ENCODE measurements around the gene RCVRN. TPM values are rescaled to one million over a fixed set of nuclear protein-coding genes. Genes with fewer than 3 reads are reported as not detected.

The RCVRN gene
- total and polyA plus RNA-seq, 3 donors from 2014 or later = 0.32 to 0.63 (median 0.50) TPM

- 88 to 90% methylated on average over 7 of the region's 7 CpGs for WGBS, 2 donors
- H3K4me1 ChIP-seq = peaks cover 14% of the 10 kb centered on the region
- H3K27ac ChIP-seq = no peak overlapping the region
- no peak for TF ChIP-seq CTCF (IDR thresholded peaks at IDR 0.05)
- TF ChIP-seq POLR2A (IDR thresholded peaks at IDR 0.05) = no peak
- intact Hi-C loops (cut with DNase I; ENCODE audit: low total_unique reads) = no loop called here
- H3K27me3 ChIP-seq = no peaks in the 10 kb centered on the region
- no peaks in the 10 kb centered on the region for H3K36me3 ChIP-seq (ENCODE audit: low read depth, missing control alignments)
- H3K4me3 ChIP-seq = no peak overlapping the region
- H3K9me3 ChIP-seq = no peaks in the 10 kb centered on the region
- no peak for DNase-seq
Observed at GRCh38 chr17:9934331-9934730, 29.3 kb upstream of the RCVRN start.

- Histone ChIP-seq H3K36me3 (ENCODE audit: low read depth, missing control alignments) (no peaks in the 10 kb centered on the region), H3K9me3 (no peaks in the 10 kb centered on the region), H3K27ac (no peak overlapping the region), H3K4me3 (no peak overlapping the region), H3K27me3 (no peaks in the 10 kb centered on the region), H3K4me1 (peaks cover 10% of the 10 kb centered on the region)
- TF ChIP-seq POLR2A (IDR thresholded peaks at IDR 0.05) (no peak), CTCF (IDR thresholded peaks at IDR 0.05) (no peak)
- DNase-seq = no peak
- intact Hi-C loops (cut with DNase I; ENCODE audit: low total_unique reads) = no loop called here
- 90 to 100% methylated on average over 2 of the region's 2 CpGs for WGBS, 2 donors
Observed at GRCh38 chr17:9932491-9932890, 27.4 kb upstream of the RCVRN start.

GRCh38 chr17:9931144-9931741 is 26.2 kb upstream of the RCVRN start:
- H3K27me3 ChIP-seq = no peaks in the 10 kb centered on the region
- no peak for DNase-seq
- no peaks in the 10 kb centered on the region for H3K9me3 ChIP-seq
- WGBS, 2 donors = 87 to 88% methylated on average over 12 of the region's 12 CpGs
- H3K4me1 ChIP-seq = no peaks in the 10 kb centered on the region
- H3K27ac ChIP-seq = no peak overlapping the region
- no peaks in the 10 kb centered on the region for H3K36me3 ChIP-seq (ENCODE audit: low read depth, missing control alignments)
- TF ChIP-seq POLR2A (IDR thresholded peaks at IDR 0.05) (no peak), CTCF (IDR thresholded peaks at IDR 0.05) (no peak)
- no peak overlapping the region for H3K4me3 ChIP-seq
- intact Hi-C loops (cut with DNase I; ENCODE audit: low total_unique reads) = no loop called here

GRCh38 chr17:9929871-9930270 is 24.8 kb upstream of the RCVRN start:
- DNase-seq = no peak
- intact Hi-C loops (cut with DNase I; ENCODE audit: low total_unique reads) = loop anchor here (10.0 kb wide), 1 partner anchor 685 kb away; no protein-coding TSS in a partner anchor
- WGBS, 2 donors = 72 to 84% methylated on average over 8 of the region's 8 CpGs
- no peak overlapping the region for H3K4me3 ChIP-seq
- no peaks in the 10 kb centered on the region for H3K9me3 ChIP-seq
- H3K4me1 ChIP-seq = no peaks in the 10 kb centered on the region
- no peak for TF ChIP-seq POLR2A (IDR thresholded peaks at IDR 0.05)
- TF ChIP-seq CTCF (IDR thresholded peaks at IDR 0.05) = no peak
- no peaks in the 10 kb centered on the region for H3K36me3 ChIP-seq (ENCODE audit: low read depth, missing control alignments)
- H3K27me3 ChIP-seq = no peaks in the 10 kb centered on the region
- H3K27ac ChIP-seq = no peak overlapping the region

All from testis (tissue), 3 donors.